Fibroblast of villous mesenchyme (primary cell): ENCODE results near the gene CGNL1. TPM values are rescaled to one million over a fixed set of nuclear protein-coding genes. Genes with fewer than 3 reads are reported as not detected.
A peak's percentile ranks its signal among the peaks of the same experiment; 100 is the strongest.

Source experiments
- DNase-seq: peaks from one replicate; pipeline ENCODE4 v3.0.0-alpha.2; 2010; ENCODE audit warnings: low read depth
- H3K4me3 ChIP-seq: 2 replicates; pipeline ENCODE4 v1.5.1; 2011; ENCODE audit warnings: low read depth, mild to moderate bottlenecking, low read length
- total RNA-seq: library from RNA; depleted of rRNA; stranded (reverse); fragments of >200 nt; gene quantifications from 2 replicates; pipeline ENCODE4 v1.2.3, GENCODE V29; 2012
- TF ChIP-seq, protein P1 (sequence below): IDR thresholded peaks from 2 replicates; pipeline ENCODE4 v1.5.1; 2012; ENCODE audit warnings: low read depth, mild to moderate bottlenecking, low read length; ENCODE audit not compliant: insufficient read depth

CGNL1 gene
- total RNA-seq, 1 donor, result 0.43 TPM

DNA sequence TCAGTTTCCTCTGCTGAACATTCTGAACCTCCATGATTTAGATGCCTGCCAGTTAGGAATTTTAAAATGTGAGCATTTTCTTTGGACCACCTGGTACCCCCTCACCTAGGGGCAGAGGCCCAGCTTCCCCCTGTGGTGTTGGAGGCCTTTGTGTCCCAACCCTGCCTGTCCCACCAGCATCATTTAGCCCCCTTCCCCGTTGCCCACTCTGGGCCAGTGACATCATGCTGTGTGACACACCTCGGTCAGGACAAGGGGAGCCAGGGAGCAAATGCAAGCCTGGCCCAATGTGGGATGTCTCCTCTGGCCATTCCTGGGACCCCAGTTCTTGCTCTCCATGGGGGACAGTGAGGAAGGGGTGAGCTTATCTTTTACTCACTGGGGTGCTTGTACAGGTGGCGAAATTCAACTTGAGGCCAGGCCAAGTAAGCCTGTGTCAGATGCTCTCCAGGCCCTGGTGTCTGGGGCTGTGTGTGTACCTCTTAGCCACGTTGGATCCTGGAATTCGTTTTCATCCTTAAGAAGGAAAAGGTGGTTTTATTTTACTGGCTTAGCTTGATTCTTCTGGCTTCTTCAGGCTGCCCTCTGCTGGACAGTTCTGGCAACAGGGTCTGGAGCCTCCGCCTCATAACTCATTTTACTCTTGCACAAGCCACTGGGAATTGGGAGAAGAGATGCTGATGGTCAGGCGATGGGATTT is 165.7 kb downstream of the CGNL1 start:
- peak; percentile 79 for DNase-seq
- H3K4me3 ChIP-seq, result no peak overlapping the region
- TF ChIP-seq, protein P1, sequence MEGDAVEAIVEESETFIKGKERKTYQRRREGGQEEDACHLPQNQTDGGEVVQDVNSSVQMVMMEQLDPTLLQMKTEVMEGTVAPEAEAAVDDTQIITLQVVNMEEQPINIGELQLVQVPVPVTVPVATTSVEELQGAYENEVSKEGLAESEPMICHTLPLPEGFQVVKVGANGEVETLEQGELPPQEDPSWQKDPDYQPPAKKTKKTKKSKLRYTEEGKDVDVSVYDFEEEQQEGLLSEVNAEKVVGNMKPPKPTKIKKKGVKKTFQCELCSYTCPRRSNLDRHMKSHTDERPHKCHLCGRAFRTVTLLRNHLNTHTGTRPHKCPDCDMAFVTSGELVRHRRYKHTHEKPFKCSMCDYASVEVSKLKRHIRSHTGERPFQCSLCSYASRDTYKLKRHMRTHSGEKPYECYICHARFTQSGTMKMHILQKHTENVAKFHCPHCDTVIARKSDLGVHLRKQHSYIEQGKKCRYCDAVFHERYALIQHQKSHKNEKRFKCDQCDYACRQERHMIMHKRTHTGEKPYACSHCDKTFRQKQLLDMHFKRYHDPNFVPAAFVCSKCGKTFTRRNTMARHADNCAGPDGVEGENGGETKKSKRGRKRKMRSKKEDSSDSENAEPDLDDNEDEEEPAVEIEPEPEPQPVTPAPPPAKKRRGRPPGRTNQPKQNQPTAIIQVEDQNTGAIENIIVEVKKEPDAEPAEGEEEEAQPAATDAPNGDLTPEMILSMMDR, result peak; percentile 94

DNA sequence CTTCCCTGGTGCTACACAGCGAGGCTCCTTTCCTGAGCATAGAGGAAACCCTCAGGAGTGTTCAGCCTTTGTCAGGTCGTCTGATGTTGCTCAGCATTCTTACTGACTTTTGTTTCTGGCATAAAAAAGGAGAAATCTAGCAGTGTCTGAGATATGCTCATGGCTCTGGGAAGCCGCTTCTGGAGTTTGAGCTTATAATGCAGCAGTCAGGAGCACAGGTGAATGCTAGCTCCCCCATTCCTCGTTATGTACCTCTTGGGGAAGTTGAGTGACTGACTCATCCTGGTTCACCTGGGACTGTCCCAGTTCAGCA is 166.2 kb downstream of the CGNL1 start:
- TF ChIP-seq, protein P1, result no peak
- no peak overlapping the region for H3K4me3 ChIP-seq
- DNase-seq, result no peak

DNA sequence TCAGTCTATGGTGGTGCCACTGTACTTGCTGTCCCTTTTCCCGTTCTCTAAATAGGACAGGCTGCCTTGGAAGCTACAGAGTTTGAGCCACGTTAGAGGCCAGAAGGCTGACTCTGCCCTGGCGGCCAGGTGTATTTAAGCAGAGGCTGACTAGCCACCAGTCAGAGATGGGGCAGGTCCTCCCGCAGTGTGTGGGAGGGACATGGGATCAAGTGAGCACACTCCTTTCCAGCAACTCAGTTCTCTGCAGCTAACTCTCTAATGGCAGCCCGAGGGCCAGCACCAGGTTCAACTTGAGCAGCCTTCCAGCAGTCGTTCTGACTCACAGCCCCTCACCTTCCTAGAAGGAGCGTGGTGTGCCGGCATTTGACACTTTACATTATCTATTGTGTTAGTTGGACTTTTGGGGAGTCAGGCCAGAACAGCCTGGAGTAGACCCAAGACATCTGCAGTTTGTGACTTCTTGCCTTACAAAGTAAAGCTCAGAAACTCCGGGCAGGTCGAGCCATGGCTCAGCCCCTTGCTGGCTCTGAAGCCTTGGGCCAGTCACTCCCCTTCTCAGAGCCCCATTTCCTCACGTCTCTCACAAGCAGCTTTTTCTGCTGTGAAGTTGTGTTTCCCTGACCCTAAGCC is 168.7 kb downstream of the CGNL1 start:
- TF ChIP-seq, protein P1, result no peak
- no peak for DNase-seq

DNA sequence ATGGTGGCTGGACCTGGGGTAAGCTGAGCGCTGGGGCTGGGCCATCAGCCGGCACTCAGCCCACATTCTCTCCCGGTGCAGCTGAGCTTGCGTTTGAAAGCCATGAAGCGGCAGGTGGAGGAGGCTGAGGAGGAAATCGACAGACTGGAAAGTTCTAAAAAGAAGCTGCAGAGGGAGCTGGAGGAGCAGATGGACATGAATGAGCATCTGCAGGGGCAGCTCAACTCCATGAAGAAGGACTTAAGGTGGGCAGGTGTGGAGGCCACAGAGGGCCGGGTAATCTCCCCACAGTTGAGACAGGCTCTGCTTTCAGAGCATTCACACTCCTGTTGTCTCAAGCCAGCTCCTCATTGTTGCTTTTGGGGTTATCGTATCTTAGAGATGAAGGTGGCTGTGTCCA is 169.7 kb downstream of the CGNL1 start:
- no peak for DNase-seq
- TF ChIP-seq, protein P1, result peak; percentile 12
- no peak overlapping the region for H3K4me3 ChIP-seq

More for the DNA sequence above, 168.7 kb downstream of the CGNL1 start:
- H3K4me3 ChIP-seq, result no peak overlapping the region

DNA sequence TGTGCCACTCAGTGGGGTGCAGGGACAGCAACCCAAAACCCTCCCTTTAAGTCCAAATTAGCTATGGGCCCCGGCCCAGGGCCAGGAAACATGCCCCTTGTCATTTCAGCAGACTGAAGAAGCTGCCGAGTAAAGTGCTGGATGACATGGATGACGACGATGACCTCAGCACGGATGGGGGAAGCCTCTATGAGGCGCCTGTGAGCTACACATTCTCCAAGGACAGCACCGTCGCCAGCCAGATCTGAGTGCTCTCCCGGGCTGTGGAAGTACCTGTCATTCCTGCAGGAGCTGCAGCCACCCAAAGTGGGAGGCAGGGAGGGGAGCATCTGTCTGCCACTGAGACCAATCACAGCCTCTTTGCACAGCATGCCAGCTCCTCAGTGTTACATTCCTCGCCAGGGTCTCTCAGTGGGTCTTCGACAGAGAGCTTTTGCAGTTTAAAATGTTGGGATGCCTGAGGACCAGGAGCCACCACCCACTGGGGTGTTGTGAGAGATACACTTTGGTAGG is 171.0 kb downstream of the CGNL1 start:
- no peak overlapping the region for H3K4me3 ChIP-seq
- TF ChIP-seq, protein P1, result no peak
- no peak for DNase-seq

DNA sequence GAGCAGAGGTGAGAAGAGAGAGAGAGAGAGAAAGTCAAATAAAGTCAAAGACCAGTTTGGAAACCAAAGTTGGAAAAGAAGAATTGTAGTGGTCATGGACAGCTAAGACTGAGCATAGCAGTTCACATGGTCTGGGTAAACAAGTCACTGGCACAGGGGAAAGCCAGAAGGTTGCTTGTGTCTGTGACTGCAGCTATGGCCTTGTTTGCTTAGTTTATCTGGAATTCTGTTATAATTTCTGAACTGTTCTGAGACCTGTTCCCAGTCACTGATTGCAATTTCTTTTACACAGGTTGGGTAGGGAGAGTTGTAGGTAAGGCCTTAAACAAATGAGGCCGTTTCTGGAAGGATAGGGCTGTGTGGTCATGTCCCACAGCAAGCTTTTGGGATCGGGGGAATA is 172.0 kb downstream of the CGNL1 start:
- TF ChIP-seq, protein P1, result no peak
- DNase-seq, result no peak

DNA sequence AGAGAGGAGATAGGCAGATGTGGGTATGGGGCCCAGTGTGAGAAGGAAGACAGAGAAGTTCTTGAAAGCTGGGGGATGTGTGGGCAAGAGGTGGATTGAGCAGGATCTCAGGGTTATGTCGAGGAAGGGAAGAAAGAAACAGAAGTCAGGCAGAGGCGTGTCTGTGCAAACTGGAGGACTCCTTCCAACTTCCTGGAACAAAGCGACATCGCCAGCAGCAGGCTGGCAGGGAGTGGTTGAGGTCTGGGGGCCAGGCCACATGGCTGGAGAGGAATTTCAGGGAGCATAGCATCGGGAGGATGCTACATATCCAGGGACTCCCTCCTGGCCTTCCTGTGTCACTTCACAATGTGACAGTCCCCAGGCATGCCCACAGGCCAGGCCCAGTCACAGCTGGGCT is 172.5 kb downstream of the CGNL1 start:
- TF ChIP-seq, protein P1, result no peak
- DNase-seq, result no peak
- no peak overlapping the region for H3K4me3 ChIP-seq

More for the DNA sequence above, 172.0 kb downstream of the CGNL1 start:
- no peak overlapping the region for H3K4me3 ChIP-seq
